Astrocyte (in vitro differentiated cells and primary cell): ENCODE data around the gene PARP1. TPM values are rescaled to one million over a fixed set of nuclear protein-coding genes. Genes with fewer than 3 reads are reported as not detected.
A peak's percentile ranks its signal among the peaks of the same experiment; 100 is the strongest.

Experiments
- DNase-seq: peaks from one replicate; pipeline ENCODE4 v3.0.0-alpha.2; 2010; ENCODE audit warnings: low read depth
- FAIRE-seq: peaks from 2 replicates; lab custom pipeline; 2011; peaks lifted over from hg19 to GRCh38; lab: Jason Lieb, UNC
- H2AFZ ChIP-seq: 2 replicates; pipeline ENCODE4 v1.6.0; 2012; ENCODE audit warnings: low read depth, low read length, inconsistent platforms
- H3K27ac ChIP-seq: 2 replicates; pipeline ENCODE4 v1.5.1; 2011; ENCODE audit warnings: low read depth, low read length, inconsistent platforms
- H3K27me3 ChIP-seq: 2 replicates; pipeline ENCODE4 v1.6.0; 2011; ENCODE audit warnings: low read length, inconsistent platforms; ENCODE audit not compliant: insufficient read depth
- H3K36me3 ChIP-seq: 2 replicates; pipeline ENCODE4 v1.5.1; 2011; ENCODE audit warnings: low read length, inconsistent platforms; ENCODE audit not compliant: insufficient read depth
- H3K4me1 ChIP-seq: 2 replicates; pipeline ENCODE4 v1.5.1; 2011; ENCODE audit warnings: low read length, inconsistent platforms; ENCODE audit not compliant: insufficient read depth
- H3K4me2 ChIP-seq: 2 replicates; pipeline ENCODE4 v1.6.0; 2012; ENCODE audit warnings: low read length, inconsistent platforms
- H3K4me3 ChIP-seq: 2 replicates; pipeline ENCODE4 v1.5.1; 2011; ENCODE audit warnings: low read depth, mild to moderate bottlenecking, low read length, inconsistent platforms; ENCODE audit not compliant: insufficient read depth
- H3K79me2 ChIP-seq: 2 replicates; pipeline ENCODE4 v1.6.0; 2012; ENCODE audit warnings: mild to moderate bottlenecking, low read length, inconsistent platforms; ENCODE audit not compliant: insufficient read depth
- H3K9ac ChIP-seq: 2 replicates; pipeline ENCODE4 v1.6.0; 2012; ENCODE audit warnings: mild to moderate bottlenecking, low read length, inconsistent platforms
- H3K9me3 ChIP-seq: 2 replicates; pipeline ENCODE4 v1.5.1; 2012; ENCODE audit warnings: low read depth, mild to moderate bottlenecking, low read length, inconsistent platforms; ENCODE audit not compliant: insufficient read depth
- H4K20me1 ChIP-seq: 2 replicates; pipeline ENCODE4 v1.6.0; 2012; ENCODE audit warnings: low read length, inconsistent platforms; ENCODE audit not compliant: insufficient read depth
- H3K27ac Mint-ChIP-seq: one replicate; pipeline ENCODE4 v1.8.0; 2021; ENCODE audit warnings: mild to moderate bottlenecking, mixed read lengths; ENCODE audit not compliant: unreplicated experiment
- H3K27me3 Mint-ChIP-seq: one replicate; pipeline ENCODE4 v1.8.0; 2021; ENCODE audit warnings: low read depth, mixed read lengths; ENCODE audit not compliant: unreplicated experiment
- H3K36me3 Mint-ChIP-seq: one replicate; pipeline ENCODE4 v1.8.0; 2021; ENCODE audit warnings: low read depth, mixed read lengths; ENCODE audit not compliant: unreplicated experiment
- H3K4me1 Mint-ChIP-seq: one replicate; pipeline ENCODE4 v1.8.0; 2021; ENCODE audit warnings: low read depth, mixed read lengths; ENCODE audit not compliant: unreplicated experiment
- H3K4me3 Mint-ChIP-seq: one replicate; pipeline ENCODE4 v1.8.0; 2021; ENCODE audit warnings: mild to moderate bottlenecking, moderate library complexity, mixed read lengths; ENCODE audit not compliant: unreplicated experiment
- H3K9me3 Mint-ChIP-seq: one replicate; pipeline ENCODE4 v1.8.0; 2021; ENCODE audit warnings: mild to moderate bottlenecking, mixed read lengths; ENCODE audit not compliant: unreplicated experiment
- CTCF ChIP-seq: IDR thresholded peaks from 2 replicates; pipeline ENCODE4 v1.5.1; 2011; ENCODE audit warnings: low read depth, mild to moderate bottlenecking, inconsistent platforms, low read length, moderate library complexity; ENCODE audit not compliant: insufficient read depth
- EZH2 ChIP-seq: IDR thresholded peaks from 2 replicates; pipeline ENCODE4 v1.6.1; 2012; ENCODE audit warnings: mild to moderate bottlenecking, low read length, inconsistent platforms; ENCODE audit not compliant: insufficient read depth
- total RNA-seq: library from RNA; stranded (reverse); gene quantifications from 2 replicates; pipeline ENCODE4 v1.2.1, GENCODE V29; 2021

Gene PARP1
- total RNA-seq, 1 donor from 2014 or later, result 57.8 TPM

- Histone ChIP-seq H4K20me1 (peaks cover 27% of the 10 kb centered on the region), H3K9ac (no peak overlapping the region), H3K4me2 (no peak overlapping the region), H2AFZ (no peak overlapping the region), H3K36me3 (peaks cover 45% of the 10 kb centered on the region), H3K27ac (no peak overlapping the region), H3K4me1 (peaks cover 14% of the 10 kb centered on the region), H3K4me3 (no peak overlapping the region), H3K27me3 (no peaks in the 10 kb centered on the region), H3K9me3 (no peaks in the 10 kb centered on the region), H3K79me2 (peaks cover 4% of the 10 kb centered on the region)
- TF ChIP-seq CTCF (no peak), EZH2 (no peak)
- DNase-seq, result no peak
- Mint-ChIP-seq H3K27me3 (no peaks in the 10 kb centered on the region), H3K4me3 (no peak overlapping the region), H3K27ac (no peak overlapping the region), H3K4me1 (peaks cover 21% of the 10 kb centered on the region), H3K36me3 (peaks cover 36% of the 10 kb centered on the region), H3K9me3 (no peaks in the 10 kb centered on the region)
- no peak for FAIRE-seq
Measured at GRCh38 chr1:226370144-226370923, 37.6 kb downstream of the PARP1 start.

GRCh38 chr1:226369110-226369509 is 38.8 kb downstream of the PARP1 start:
- H3K79me2 ChIP-seq, result peaks cover 4% of the 10 kb centered on the region
- H3K27me3 ChIP-seq, result no peaks in the 10 kb centered on the region
- no peaks in the 10 kb centered on the region for H3K9me3 ChIP-seq
- no peak for TF ChIP-seq EZH2
- TF ChIP-seq CTCF, result no peak
- no peak for FAIRE-seq
- H3K9ac ChIP-seq, result no peak overlapping the region
- no peak for DNase-seq
- no peak overlapping the region for H3K4me2 ChIP-seq
- no peak overlapping the region for H3K27ac ChIP-seq
- Mint-ChIP-seq H3K36me3 (peaks cover 38% of the 10 kb centered on the region), H3K4me3 (no peak overlapping the region), H3K27ac (no peak overlapping the region), H3K4me1 (peaks cover 20% of the 10 kb centered on the region), H3K9me3 (no peaks in the 10 kb centered on the region), H3K27me3 (no peaks in the 10 kb centered on the region)
- H3K4me3 ChIP-seq, result no peak overlapping the region
- peaks cover 14% of the 10 kb centered on the region for H3K4me1 ChIP-seq
- no peak overlapping the region for H2AFZ ChIP-seq
- H4K20me1 ChIP-seq, result peaks cover 27% of the 10 kb centered on the region
- peaks cover 42% of the 10 kb centered on the region for H3K36me3 ChIP-seq

- H3K36me3 Mint-ChIP-seq, result peaks cover 34% of the 10 kb centered on the region
- no peak overlapping the region for H3K4me3 Mint-ChIP-seq
- H3K4me1 Mint-ChIP-seq, result peaks cover 8% of the 10 kb centered on the region
- Histone ChIP-seq H4K20me1 (peaks cover 12% of the 10 kb centered on the region), H3K27ac (peak overlapping the region; percentile 65), H3K4me3 (no peak overlapping the region), H3K9me3 (no peaks in the 10 kb centered on the region), H3K36me3 (peaks cover 50% of the 10 kb centered on the region), H3K9ac (peak overlapping the region; percentile 8), H3K4me1 (peaks cover 11% of the 10 kb centered on the region), H3K27me3 (no peaks in the 10 kb centered on the region), H3K79me2 (no peaks in the 10 kb centered on the region), H2AFZ (no peak overlapping the region), H3K4me2 (peak overlapping the region; percentile 59)
- H3K27ac Mint-ChIP-seq, result no peak overlapping the region
- FAIRE-seq (no peak), DNase-seq (peak; percentile 8)
- TF ChIP-seq CTCF (no peak), EZH2 (no peak)
- H3K9me3 Mint-ChIP-seq, result no peaks in the 10 kb centered on the region
- H3K27me3 Mint-ChIP-seq, result no peaks in the 10 kb centered on the region
Measured at GRCh38 chr1:226366290-226366689, 41.6 kb downstream of the PARP1 start.
